ENCODE measurements around the gene SERTAD4. TPM values are rescaled to one million over a fixed set of nuclear protein-coding genes. Genes with fewer than 3 reads are reported as not detected.

SERTAD4 gene
- 13.0 and 25.7 TPM in 2 replicates for total RNA-seq

DNA sequence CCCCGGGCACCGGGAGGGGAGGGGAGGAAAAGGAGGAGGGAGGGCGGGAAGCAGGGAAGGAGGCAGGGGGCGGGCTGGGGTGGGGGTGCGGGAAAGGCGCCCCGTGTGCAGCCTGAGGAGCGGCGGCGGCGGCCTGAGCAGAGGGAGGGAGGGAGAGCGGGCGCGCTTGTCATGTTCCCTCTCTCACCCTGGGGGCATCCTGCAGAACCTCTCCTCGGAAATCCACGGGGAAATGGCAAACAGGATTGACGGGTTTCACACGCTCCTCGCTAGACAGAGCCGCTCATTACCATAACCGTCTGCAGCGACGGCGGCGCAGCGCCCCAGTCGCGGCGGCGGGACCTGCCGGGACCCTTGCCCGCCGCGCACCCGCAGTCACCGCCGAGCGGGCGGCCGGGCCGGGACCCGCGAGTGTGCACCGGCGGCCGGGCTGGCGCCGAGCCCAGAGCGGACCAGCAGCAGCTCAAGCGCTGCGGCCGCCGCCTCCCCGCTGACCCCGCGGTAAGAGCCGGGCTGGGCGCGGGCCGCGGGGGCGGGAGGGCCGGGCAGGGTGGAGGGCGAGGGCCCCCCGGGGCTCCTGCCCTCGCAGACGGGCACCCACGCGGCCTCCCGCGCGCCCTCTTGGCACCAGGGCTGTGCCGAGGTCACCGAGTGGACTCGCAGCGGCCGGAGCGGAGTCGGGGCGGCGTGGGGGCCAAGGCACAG lies at the start of gene SERTAD4:
TSS of gene SERTAD4 (plus strand) at position 286 of the 705 bp plus-strand sequence. CDS start 5,165 bp downstream, outside the sequence.

Other genes starting within 250 kb of the SERTAD4 start
- gene HHAT, start 96.1 kb downstream of the SERTAD4 start, total RNA-seq, result 7.8 and 8.1 TPM in 2 replicates